ENCODE data around the gene R3HDM4.
"Not testable (repeated sequence)": the region's sequence is repeated elsewhere in the genome, so short reads cannot be mapped to it uniquely, and the experiment has no call there.

R3HDM4 gene

DNA sequence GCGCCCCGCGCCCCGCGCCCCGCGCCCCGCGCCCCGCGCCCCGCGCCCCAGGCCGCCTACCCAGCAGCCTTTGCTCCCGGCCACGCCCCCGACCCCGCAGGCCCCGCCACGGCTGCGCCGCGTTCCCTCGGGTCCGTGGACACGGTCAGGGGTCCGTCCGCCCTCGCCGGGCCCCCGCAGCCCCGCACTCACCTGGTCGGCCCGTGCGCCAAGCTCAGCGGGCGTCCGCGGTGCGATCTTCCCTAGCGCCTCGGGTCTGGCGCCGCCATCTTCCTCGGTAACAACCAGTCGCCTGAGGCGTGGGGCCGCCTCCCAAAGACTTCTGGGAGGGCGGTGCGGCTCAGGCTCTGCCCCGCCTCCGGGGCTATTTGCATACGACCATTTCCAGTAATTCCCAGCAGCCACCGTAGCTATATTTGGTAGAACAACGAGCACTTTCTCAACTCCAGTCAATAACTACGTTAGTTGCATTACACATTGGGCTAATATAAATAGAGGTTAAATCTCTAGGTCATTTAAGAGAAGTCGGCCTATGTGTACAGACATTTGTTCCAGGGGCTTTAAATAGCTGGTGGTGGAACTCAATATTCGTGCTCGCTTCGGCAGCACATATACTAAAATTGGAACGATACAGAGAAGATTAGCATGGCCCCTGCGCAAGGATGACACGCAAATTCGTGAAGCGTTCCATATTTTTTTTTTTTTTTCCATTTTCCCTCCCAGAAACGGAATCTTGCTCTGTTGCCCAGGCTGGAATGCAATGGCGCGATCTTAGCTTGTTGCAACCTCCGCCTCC is 19.9 kb downstream of the R3HDM4 start, which contains the start of the genes MED16 and RNU6-9:
Gene MED16, minus strand, starts transcription at position 294 of the 796 bp plus-strand sequence. CDS start 2,056 bp downstream, outside the sequence.
Gene RNU6-9, plus strand, starts transcription at position 591 of the 796 bp plus-strand sequence.
- H4K8ac ChIP-seq (ENCODE audit: low read depth, low read length): peak within 1 kb of the TSS; percentile 97
- H4K5ac ChIP-seq (ENCODE audit: low read length): no peak within 1 kb of the TSS
- DNase-seq: peak; percentile 95
- H3K9ac ChIP-seq (ENCODE audit: low read length): peak within 1 kb of the TSS; percentile 96
- H3K18ac ChIP-seq (ENCODE audit: low read length): peak within 1 kb of the TSS; percentile 98
- no CpG with 5 or more reads among the region's 69 CpGs for WGBS (ENCODE audit: extremely low coverage, insufficient coverage, low lambda C conversion rate)
- peak within 1 kb of the TSS; percentile 97 for H2BK5ac ChIP-seq (ENCODE audit: low read length)
- no peaks in the 10 kb centered on the region for H3K79me1 ChIP-seq (ENCODE audit: low read length)
- H3K4me2 ChIP-seq (ENCODE audit: low read length): peak within 1 kb of the TSS; percentile 78
- H3K79me2 ChIP-seq (ENCODE audit: control insufficient read depth, insufficient read depth, low read length): peaks cover 3% of the 10 kb centered on the region
- H3K56ac ChIP-seq (ENCODE audit: low read length): peak within 1 kb of the TSS; percentile 99
- H3K4ac ChIP-seq (ENCODE audit: low read depth, low read length): peak within 1 kb of the TSS; percentile 89
- H2AK5ac ChIP-seq (ENCODE audit: low read length): peak within 1 kb of the TSS; percentile 38
- H3K4me1 ChIP-seq (ENCODE audit: control insufficient read depth, low read depth, low read length): no peaks in the 10 kb centered on the region
- H2BK15ac ChIP-seq (replicated peaks; ENCODE audit: low read depth): no peak within 1 kb of the TSS
- peak within 1 kb of the TSS; percentile 83 for H3K4me3 ChIP-seq (ENCODE audit: low read length)
- peak within 1 kb of the TSS; percentile 94 for H3K23ac ChIP-seq (ENCODE audit: low read length)
- H3K36me3 ChIP-seq (ENCODE audit: control insufficient read depth, insufficient read depth, low read length): no peaks in the 10 kb centered on the region
- no peaks in the 10 kb centered on the region for H3K27me3 ChIP-seq (ENCODE audit: insufficient read depth, low read length, poor library complexity)
- H3K27ac ChIP-seq (ENCODE audit: low read depth, low read length): peak within 1 kb of the TSS; percentile 92
- peak within 1 kb of the TSS; percentile 82 for H2BK120ac ChIP-seq (ENCODE audit: low read depth, low read length)

DNA sequence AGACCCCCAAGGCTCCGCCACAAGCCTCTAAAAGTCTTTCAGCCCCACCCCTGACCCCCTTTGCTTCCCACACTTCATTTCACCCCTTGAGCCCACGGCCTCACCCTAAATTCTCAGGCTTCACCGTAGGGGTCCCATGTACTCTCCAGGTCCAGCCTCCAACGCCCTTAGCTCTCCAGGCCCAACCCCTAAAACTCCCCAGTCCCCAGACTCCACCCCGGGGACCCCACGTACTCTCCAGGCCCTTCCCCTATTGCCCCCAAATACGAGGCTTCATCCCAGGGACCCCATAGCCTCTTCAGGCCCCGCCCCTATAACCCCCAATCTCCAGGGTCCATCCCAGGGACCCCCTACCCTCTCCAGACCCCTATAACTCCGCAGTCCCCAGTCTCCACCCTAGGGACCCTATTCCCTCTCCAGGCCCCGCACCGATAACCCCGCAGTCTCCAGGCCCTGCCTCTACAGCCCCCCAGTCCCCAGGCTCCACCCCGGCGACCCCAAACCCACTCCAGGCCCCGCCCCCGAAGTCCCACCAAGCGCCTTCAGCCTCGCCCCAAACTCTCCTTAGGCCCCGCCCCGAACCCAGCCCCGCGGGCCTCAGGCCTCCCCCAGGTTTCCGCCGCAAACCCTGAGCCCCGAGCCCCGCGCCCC is 20.7 kb downstream of the R3HDM4 start:
- Histone ChIP-seq H3K27ac (ENCODE audit: low read depth, low read length) (no peak overlapping the region), H3K4me1 (ENCODE audit: control insufficient read depth, low read depth, low read length) (no peaks in the 10 kb centered on the region), H2BK15ac (replicated peaks; ENCODE audit: low read depth) (no peak overlapping the region), H3K36me3 (ENCODE audit: control insufficient read depth, insufficient read depth, low read length) (no peaks in the 10 kb centered on the region), H3K56ac (ENCODE audit: low read length) (peak overlapping the region; percentile 91), H2BK120ac (ENCODE audit: low read depth, low read length) (no peak overlapping the region), H3K4me3 (ENCODE audit: low read length) (peak overlapping the region; percentile 63), H3K27me3 (ENCODE audit: insufficient read depth, low read length, poor library complexity) (no peaks in the 10 kb centered on the region), H3K4ac (ENCODE audit: low read depth, low read length) (peak overlapping the region; percentile 89), H2AK5ac (ENCODE audit: low read length) (peak overlapping the region; percentile 38), H4K8ac (ENCODE audit: low read depth, low read length) (peak overlapping the region; percentile 97), H3K23ac (ENCODE audit: low read length) (no peak overlapping the region), H3K9ac (ENCODE audit: low read length) (peak overlapping the region; percentile 84), H3K18ac (ENCODE audit: low read length) (peak overlapping the region; percentile 98), H4K5ac (ENCODE audit: low read length) (no peak overlapping the region), H3K4me2 (ENCODE audit: low read length) (peak overlapping the region; percentile 78), H2BK5ac (ENCODE audit: low read length) (no peak overlapping the region), H3K79me1 (ENCODE audit: low read length) (no peaks in the 10 kb centered on the region), H3K79me2 (ENCODE audit: control insufficient read depth, insufficient read depth, low read length) (peaks cover 3% of the 10 kb centered on the region)
- DNase-seq: no peak
- WGBS (ENCODE audit: extremely low coverage, insufficient coverage, low lambda C conversion rate): no CpG with 5 or more reads among the region's 27 CpGs

DNA sequence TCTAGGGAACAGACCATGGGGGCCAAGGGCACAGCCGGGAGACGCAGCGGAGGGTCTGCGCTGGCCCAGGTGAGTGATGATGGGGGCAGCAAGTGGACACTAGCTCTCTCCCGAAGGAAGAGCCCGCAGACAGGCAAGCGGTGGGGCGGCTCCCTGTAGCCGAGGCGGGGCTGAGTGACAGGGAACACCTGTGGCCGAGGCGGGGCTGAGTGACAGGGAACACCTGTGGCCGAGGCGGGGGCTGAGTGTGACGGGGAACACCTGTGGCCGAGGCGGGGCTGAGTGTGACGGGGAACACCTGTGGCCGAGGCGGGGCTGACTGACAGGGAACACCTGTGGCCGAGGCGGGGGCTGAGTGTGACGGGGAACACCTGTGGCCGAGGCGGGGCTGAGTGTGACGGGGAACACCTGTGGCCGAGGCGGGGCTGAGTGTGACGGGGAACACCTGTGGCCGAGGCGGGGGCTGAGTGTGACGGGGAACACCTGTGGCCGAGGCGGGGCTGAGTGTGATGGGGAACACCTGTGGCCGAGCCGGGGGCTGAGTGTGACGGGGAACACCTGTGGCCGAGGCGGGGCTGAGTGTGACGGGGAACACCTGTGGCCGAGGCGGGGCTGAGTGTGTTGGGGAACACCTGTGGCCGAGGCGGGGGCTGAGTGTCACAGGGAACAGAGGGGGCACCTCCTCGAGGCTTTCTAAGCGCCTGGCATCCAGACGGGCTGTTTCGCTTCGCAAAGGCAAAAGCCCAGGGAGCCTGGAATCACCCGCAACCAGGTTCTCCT is 21.4 kb downstream of the R3HDM4 start:
- Histone ChIP-seq H3K56ac (ENCODE audit: low read length) (peak overlapping the region; percentile 91), H3K9ac (ENCODE audit: low read length) (peak overlapping the region; percentile 84)
- WGBS (ENCODE audit: extremely low coverage, insufficient coverage, low lambda C conversion rate): no CpG with 5 or more reads among the region's 50 CpGs
- DNase-seq; H2AK5ac ChIP-seq (ENCODE audit: low read length); H3K4me3 ChIP-seq (ENCODE audit: low read length); H3K4me2 ChIP-seq (ENCODE audit: low read length); H3K79me1 ChIP-seq (ENCODE audit: low read length); H3K4ac ChIP-seq (ENCODE audit: low read depth, low read length); H4K8ac ChIP-seq (ENCODE audit: low read depth, low read length); H3K18ac ChIP-seq (ENCODE audit: low read length); H2BK120ac ChIP-seq (ENCODE audit: low read depth, low read length); H2BK15ac ChIP-seq (replicated peaks; ENCODE audit: low read depth); H4K5ac ChIP-seq (ENCODE audit: low read length); H3K27ac ChIP-seq (ENCODE audit: low read depth, low read length); H3K23ac ChIP-seq (ENCODE audit: low read length); H3K27me3 ChIP-seq (ENCODE audit: insufficient read depth, low read length, poor library complexity); H3K36me3 ChIP-seq (ENCODE audit: control insufficient read depth, insufficient read depth, low read length); H2BK5ac ChIP-seq (ENCODE audit: low read length); H3K4me1 ChIP-seq (ENCODE audit: control insufficient read depth, low read depth, low read length); H3K79me2 ChIP-seq (ENCODE audit: control insufficient read depth, insufficient read depth, low read length): not testable (repeated sequence)

DNA sequence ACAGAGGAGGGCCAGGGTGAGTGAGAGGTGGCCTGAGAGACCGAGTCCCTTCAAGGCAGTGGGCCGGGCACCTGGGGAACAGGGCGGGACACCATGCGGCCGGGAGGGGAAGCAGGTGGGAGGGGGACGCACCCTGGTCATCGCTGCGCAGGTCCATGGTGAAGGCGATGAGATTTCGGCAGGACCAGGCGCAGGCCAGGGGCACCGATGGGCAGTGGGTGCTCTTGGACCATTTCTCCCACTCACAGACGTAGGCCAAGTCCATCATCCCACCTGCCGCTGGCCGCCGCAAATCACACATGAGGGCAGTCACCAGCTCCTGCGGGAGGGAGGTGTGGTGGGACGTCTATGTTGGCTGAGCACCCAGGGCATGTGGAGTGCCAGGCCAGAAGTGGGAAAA is 22.2 kb downstream of the R3HDM4 start:
- H3K56ac ChIP-seq (ENCODE audit: low read length): no peak overlapping the region
- no peak overlapping the region for H3K4me3 ChIP-seq (ENCODE audit: low read length)
- no peaks in the 10 kb centered on the region for H3K4me1 ChIP-seq (ENCODE audit: control insufficient read depth, low read depth, low read length)
- H4K8ac ChIP-seq (ENCODE audit: low read depth, low read length): no peak overlapping the region
- peaks cover 3% of the 10 kb centered on the region for H3K79me2 ChIP-seq (ENCODE audit: control insufficient read depth, insufficient read depth, low read length)
- H2BK15ac ChIP-seq (replicated peaks; ENCODE audit: low read depth): no peak overlapping the region
- H3K27me3 ChIP-seq (ENCODE audit: insufficient read depth, low read length, poor library complexity): no peaks in the 10 kb centered on the region
- H3K18ac ChIP-seq (ENCODE audit: low read length): no peak overlapping the region
- H3K4me2 ChIP-seq (ENCODE audit: low read length): no peak overlapping the region
- DNase-seq: no peak
- H3K79me1 ChIP-seq (ENCODE audit: low read length): no peaks in the 10 kb centered on the region
- no peak overlapping the region for H3K4ac ChIP-seq (ENCODE audit: low read depth, low read length)
- no peak overlapping the region for H2AK5ac ChIP-seq (ENCODE audit: low read length)
- no CpG with 5 or more reads among the region's 18 CpGs for WGBS (ENCODE audit: extremely low coverage, insufficient coverage, low lambda C conversion rate)
- no peak overlapping the region for H3K9ac ChIP-seq (ENCODE audit: low read length)
- H2BK5ac ChIP-seq (ENCODE audit: low read length): no peak overlapping the region
- peaks cover 1% of the 10 kb centered on the region for H3K36me3 ChIP-seq (ENCODE audit: control insufficient read depth, insufficient read depth, low read length)
- H3K23ac ChIP-seq (ENCODE audit: low read length): no peak overlapping the region
- no peak overlapping the region for H4K5ac ChIP-seq (ENCODE audit: low read length)
- no peak overlapping the region for H2BK120ac ChIP-seq (ENCODE audit: low read depth, low read length)
- H3K27ac ChIP-seq (ENCODE audit: low read depth, low read length): no peak overlapping the region

DNA sequence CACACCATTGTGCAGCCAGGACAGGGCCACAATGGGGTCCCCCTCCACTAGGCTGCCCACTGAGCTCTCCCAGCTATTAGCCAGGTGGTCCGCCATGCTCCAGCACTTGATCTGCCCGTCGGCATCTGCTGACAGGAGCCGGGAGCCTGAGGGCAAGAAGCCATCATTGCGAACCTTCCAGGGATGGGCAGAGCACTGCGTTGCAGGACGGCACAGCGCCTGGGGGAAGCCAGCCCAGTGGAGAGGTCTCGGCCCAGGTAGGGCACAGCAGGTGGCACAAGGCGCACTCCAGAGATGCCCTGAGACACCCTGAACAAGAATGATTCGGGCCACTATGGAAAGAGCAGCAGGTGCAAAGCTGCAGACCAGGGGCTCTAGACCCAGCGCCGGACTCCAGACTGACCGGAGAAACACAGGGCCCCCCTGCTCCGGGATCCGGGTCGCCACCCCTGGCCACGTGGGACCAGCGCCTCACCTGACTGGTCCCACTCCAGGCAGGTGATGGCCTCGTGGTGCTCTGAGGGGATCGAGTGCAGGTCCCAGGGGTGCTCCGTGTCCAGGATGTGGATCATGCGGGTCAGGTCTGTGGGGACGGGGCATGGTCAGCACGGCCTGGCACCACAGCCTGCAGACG is 23.2 kb downstream of the R3HDM4 start:
- Histone ChIP-seq H3K79me1 (ENCODE audit: low read length) (no peaks in the 10 kb centered on the region), H3K23ac (ENCODE audit: low read length) (no peak overlapping the region), H2BK15ac (replicated peaks; ENCODE audit: low read depth) (no peak overlapping the region), H4K8ac (ENCODE audit: low read depth, low read length) (no peak overlapping the region), H3K4me1 (ENCODE audit: control insufficient read depth, low read depth, low read length) (no peaks in the 10 kb centered on the region), H2BK5ac (ENCODE audit: low read length) (no peak overlapping the region), H3K4ac (ENCODE audit: low read depth, low read length) (no peak overlapping the region), H3K36me3 (ENCODE audit: control insufficient read depth, insufficient read depth, low read length) (peaks cover 2% of the 10 kb centered on the region), H3K9ac (ENCODE audit: low read length) (no peak overlapping the region), H3K79me2 (ENCODE audit: control insufficient read depth, insufficient read depth, low read length) (peaks cover 3% of the 10 kb centered on the region), H3K27ac (ENCODE audit: low read depth, low read length) (no peak overlapping the region), H2AK5ac (ENCODE audit: low read length) (no peak overlapping the region), H4K5ac (ENCODE audit: low read length) (no peak overlapping the region), H3K4me2 (ENCODE audit: low read length) (no peak overlapping the region), H3K4me3 (ENCODE audit: low read length) (no peak overlapping the region), H2BK120ac (ENCODE audit: low read depth, low read length) (no peak overlapping the region), H3K56ac (ENCODE audit: low read length) (no peak overlapping the region), H3K27me3 (ENCODE audit: insufficient read depth, low read length, poor library complexity) (no peaks in the 10 kb centered on the region), H3K18ac (ENCODE audit: low read length) (no peak overlapping the region)
- no peak for DNase-seq
- WGBS (ENCODE audit: extremely low coverage, insufficient coverage, low lambda C conversion rate): no CpG with 5 or more reads among the region's 26 CpGs
